HG03460 (cell line): ENCODE data around the gene CCDC160.
"Not testable (repeated sequence)": the region's sequence is repeated elsewhere in the genome, so short reads cannot be mapped to it uniquely, and the experiment has no call there.

ENCODE experiments used
- ATAC-seq: cut with Tn5 transposase; IDR thresholded peaks from one replicate; pipeline ENCODE4 v1.9.1; 2021; ENCODE audit not compliant: unreplicated experiment

CCDC160 gene

DNA sequence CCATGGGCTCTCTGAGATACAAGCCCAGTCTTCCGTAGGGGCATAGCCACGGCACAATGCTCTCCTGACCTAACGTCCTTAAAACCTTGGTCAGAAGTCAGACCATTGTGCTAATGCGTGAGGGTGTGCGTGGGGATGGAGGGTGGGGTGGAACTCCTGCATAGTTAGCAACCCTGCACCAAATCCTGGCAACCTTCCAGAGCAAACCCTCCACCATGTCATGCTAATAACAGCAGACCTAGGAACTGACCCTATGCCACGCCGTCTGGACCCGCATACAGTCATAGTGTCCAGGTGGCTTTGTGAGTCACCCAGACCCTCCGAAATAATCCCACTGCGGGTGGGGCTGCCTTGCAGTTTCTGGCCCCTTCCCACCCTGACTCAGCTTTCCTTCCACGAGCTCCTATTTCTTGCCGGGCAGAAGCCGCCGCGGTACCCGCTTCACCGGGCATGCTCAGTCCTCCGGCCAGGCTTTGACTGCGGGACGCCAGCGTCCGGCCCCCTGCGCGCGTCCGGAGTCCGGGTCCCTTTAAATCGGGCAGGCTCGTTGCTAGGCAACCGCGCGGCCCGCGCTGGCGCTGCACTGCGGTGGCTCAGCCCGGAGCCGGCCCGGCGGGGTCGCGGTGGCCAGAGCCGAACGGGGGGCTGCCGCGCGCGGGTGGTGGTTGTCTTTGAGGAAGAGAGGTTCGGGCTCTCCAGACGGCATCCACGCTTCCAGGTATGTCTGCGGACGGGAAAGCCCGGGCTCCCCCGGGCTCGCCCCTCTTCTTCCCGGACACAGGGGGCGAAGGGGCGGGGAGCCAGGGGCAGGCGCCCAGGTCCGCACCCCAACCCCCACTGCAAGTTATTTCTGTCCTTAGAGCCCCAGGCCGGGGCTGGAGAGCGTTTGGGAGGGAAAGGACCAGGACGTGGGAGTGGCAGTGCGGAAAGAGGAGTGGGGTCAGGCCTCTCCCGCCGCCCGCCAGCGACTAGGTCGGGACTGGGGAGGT lies at the start of gene CCDC160:
Gene CCDC160 (plus strand): TSS at position 557 of the 989 bp plus-strand sequence. CDS start 7,619 bp downstream, outside the sequence.
- ATAC-seq: no peak

DNA sequence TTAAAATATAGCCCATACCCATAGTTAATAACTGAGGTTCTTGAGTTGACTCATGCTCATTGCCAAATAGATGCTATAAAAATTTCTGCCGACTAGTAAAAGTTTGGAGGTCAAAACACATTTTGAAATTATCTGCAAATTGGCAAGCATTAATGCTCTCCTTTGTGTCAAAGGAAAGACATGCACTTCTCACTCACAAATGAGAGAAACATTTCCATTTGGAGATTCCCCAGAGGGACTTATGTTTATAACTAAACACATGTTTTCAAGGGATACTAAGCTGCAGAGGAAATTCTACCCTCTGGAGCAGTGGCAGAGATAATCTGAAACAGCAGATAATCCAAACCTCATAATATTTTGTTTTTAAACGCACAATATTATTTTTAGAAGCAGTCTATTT lies 45.7 kb upstream of the CCDC160 start:
- no peak for ATAC-seq

DNA sequence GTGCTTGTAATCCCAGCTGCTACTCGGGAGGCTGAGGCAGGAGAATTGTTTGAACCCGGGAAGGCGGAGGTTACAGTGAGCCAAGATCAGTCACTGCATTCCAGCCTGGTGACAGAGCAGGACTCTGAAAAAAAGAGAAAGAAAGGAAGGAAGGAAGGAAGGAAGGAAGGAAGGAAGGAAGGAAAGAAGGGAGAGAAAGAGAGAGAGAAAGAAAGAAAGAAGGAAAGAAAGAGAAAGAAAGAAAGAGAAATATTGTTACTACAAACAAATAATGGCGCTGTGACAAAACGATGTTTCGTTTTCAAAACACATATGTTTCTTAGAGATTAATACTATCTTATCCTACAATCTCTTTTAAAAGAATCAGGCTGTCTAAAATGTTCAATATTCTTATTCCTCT lies 42.1 kb upstream of the CCDC160 start:
- no peak for ATAC-seq

DNA sequence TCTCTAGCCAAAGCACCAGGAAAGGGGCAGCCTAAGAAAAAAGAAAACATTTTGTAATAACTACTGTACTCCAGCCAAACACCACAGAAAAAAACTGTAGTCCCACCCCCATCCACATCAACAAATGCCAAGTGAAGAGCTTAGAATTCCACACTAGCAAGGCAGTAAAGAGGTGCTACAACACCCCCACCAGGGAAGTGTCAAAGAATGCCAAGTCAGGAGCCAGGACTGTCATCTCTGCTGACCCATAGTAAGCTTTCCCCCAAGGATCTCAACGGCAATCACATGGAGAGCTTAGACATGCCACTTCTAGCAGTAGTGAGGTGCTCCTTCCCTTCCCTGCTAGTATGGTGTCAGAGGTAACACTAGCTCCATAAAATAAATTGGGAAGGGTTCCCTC lies 34.4 kb upstream of the CCDC160 start:
- no peak for ATAC-seq

DNA sequence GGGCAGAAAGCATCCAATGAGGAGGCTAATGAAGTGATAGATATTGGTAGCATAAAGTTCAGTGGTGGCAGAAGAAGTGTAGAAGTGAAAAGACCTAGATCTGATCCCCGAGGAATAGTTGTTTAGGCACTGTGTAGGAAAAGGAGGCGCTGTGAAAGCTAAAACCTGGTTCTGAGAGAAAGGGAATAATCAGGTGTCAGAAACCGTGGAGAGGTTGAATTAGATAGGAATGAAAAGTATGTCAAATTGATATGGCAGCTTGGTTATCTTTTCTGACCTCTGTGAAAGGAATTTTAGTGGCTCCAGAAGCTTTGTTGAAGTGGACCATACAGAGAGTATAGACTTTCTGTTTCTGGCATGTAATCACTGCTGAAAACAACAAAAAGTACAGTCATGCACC lies 30.8 kb upstream of the CCDC160 start:
- ATAC-seq: no peak

DNA sequence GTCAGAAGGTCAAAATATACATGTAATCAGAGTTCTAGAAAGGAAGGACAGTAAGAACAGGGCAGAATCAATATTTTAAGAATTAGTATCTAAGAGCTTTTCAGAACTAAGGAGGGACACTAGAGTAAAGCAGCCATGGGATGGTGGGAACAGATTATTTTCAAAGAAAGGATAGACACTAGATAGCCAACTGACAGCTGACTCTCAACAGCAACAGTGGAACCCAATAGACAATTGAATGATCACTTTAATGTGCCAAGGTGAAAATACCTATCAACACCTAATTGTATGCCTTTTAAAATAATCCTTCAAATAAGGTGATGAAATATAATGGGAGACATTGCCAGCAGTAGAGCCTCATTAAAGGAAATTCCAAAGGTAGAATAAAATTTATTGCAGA lies 26.5 kb upstream of the CCDC160 start:
- no peak for ATAC-seq

DNA sequence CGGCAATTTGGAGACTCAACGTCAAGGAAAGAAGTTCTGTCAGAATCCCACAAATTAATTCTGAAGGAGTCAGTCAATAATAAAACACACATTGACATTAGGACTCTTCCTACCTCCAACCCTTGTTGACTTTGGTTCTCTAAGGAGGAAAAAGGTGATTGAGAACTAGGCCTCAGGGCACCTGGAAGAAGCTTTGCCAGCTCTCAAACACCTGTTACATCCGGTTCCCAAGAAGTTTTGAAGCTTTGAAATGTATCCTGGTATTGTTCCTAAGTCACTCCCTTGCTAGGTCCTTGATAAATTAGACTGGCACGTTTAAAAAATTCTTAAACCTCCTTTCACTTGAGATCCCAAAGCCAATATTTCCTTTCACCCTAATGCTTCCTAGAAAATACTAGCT lies 1.7 kb upstream of the CCDC160 start:
- no peak for ATAC-seq

DNA sequence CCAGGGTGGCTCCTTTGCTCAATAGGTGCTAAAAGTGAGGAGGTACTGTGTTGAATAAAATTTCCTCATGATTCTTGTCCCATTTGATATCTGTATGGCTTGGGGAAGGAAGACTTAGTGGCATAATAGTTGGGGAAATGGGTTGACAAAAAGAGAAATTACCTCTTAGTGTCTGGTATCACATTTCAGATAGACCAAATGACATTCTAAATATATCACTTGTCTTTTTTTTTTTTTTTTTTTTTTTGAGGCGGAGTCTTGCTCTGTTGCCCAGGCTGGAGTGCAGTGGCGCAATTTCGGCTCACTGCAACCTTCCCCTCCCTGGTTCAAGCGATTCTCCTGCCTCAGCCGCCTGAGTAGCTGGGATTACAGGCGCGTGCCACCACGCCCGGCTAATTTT lies 1.2 kb downstream of the CCDC160 start:
- not testable (repeated sequence) for ATAC-seq

DNA sequence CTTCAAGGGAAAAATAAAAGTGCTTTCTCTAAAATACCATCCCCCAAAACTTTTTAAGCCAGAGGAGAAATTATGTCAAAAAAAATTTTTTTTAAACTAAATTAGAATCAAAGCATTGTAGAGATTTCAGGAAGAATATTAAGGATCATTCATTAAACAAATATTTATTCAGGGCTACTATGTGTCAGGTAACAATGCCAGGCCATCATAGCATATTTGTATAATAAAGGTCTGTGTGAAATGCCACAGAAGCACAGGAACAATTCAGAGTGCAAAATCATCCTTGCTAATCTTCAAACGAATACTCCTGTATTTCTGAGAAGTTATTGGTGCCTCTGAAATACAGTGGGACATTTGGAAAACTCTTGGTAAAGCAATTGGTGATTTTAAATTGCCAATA lies 2.0 kb downstream of the CCDC160 start:
- ATAC-seq: no peak

DNA sequence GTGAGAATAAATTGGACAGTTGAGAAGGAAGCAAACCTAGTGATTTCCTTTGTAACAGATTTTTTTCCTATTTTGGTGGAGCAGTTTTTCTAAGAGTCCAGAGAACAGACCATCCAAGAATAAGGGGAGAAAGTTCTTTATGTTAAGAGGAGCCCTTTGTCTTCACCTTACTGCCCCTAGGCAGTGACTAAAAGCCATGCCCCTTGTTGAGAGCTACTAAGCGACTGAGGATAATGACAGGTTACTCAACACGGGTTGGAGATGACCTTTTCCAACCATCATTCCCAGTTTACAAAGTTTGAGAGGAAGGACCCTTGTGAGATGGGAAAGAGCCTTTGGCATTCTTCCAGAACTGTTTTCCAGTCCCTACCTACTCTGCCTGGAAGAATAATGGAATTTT lies 3.2 kb downstream of the CCDC160 start:
- no peak for ATAC-seq

DNA sequence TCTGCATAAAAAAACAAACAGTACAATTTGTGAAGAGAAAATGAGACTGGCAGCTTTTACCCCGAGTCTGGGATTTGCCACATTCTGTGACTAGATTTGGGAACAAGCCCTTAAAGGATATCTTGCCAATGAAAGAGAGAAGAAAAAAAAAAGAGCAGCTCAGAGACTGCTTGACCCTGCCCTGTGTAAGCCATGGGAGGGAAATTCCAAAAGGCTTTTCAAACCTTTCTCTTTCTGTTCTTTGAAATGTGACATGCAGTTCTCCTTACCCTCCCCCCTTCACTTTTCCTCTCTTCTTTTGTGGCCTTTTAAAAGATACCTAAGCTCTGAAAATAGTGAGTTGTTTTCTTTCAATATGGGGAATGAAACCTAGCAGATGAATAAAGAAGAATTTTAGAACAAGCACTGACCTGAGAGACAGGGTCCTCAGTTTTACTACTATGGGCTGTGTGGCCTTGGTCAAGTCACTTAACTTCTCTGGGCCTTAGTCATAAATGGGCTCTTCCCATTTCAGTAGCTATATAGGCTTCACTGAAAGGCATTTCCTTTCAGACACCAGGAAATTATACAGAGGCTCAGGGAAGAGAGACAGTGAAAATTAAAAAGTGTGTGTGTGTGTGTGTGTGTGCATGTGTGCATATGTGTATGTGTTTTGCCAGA lies 5.1 kb downstream of the CCDC160 start:
- no peak for ATAC-seq

DNA sequence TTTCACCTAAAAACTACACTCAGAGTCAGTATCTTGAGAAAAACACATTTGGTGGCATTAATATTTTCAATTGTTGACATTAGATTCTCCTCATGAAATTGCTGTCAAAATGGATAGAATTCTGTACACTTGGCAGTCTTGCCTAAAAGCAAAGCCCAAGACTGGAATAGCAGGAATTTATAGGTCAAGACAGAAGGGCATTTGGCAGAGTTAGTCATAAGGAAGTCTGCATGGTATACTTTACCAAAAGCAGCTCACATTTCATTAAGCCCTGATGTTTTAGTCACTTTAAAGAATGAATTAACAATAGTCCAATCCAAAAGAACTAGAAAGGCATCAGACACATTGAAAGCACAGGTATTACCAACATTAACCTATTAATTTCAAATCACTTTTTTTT lies 7.1 kb downstream of the CCDC160 start:
- ATAC-seq: no peak

DNA sequence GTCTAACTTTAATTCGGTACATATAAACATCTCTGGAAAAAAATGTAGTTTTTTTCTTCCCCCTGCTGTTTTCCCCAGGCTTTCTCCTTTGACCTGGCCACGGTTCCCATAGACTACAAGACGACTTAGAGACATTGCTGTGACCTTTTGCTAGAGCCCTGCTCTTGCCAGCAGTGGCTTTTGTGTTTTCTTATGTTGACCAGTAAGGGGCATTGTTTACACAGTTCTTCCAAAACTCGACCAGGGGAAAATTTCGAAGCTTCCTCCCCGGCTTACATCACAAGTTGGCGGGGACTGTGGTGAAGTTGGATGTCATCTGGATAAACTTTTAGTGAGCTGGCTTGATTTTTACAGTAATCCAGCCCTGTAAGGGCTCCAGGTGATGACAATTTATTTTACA lies 9.3 kb downstream of the CCDC160 start:
- ATAC-seq: no peak

DNA sequence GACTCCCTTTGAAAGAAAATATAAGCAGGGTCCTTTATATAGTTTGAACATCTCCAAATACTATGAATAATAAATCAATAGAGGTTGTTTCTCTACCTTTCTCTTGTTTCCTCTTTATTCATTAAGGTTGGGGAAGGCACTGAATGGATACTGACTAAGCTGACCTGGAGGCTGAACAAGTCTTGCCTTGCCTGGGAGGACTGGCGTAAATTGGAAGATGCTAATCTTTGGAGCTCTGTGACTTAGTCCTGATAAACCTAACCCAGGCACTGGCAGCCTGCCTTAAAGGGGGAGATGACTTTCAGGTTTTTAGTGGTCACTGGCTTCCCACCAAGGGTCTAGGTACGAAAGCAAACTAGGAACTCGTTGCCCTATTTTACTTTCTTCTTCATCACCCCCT lies 10.5 kb downstream of the CCDC160 start:
- ATAC-seq: no peak

DNA sequence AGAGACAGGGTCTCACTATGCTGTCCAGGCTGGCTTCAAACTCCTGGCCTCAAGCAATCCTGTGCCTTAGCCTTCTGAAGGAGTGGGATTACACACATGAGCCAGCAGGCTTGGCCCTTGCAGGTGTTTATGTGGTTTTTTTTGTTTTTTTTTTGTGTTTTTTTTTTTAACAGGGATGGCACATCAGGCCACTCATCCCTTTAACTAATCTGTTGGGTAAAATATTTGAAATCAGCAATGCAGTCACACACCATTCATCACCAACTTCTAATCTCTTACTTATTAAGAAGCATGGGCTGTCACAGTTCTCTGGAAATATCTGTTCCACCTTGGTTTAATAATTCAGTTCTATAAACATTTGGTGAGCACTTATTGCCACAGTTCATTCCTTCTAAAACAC lies 12.3 kb downstream of the CCDC160 start:
- no peak for ATAC-seq

DNA sequence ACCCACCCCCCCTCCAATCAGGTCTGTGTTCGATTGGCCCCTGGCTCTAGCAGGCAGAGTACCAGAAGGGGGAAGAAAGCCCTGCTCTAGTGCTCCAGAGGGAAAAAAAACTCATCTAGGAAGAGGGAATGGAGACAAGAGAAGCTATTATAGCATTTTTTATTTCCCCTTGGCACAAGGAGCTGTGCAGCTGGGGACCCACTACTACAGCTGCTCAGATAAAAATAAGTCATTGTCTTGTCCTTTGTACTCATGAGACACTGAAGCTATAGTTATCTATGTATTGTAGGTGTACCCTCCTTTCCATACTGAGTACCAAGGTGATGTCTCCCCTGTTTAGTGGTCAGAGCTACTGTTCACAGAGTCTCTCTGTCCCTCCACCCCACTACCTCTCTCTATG lies 14.3 kb downstream of the CCDC160 start:
- no peak for ATAC-seq

DNA sequence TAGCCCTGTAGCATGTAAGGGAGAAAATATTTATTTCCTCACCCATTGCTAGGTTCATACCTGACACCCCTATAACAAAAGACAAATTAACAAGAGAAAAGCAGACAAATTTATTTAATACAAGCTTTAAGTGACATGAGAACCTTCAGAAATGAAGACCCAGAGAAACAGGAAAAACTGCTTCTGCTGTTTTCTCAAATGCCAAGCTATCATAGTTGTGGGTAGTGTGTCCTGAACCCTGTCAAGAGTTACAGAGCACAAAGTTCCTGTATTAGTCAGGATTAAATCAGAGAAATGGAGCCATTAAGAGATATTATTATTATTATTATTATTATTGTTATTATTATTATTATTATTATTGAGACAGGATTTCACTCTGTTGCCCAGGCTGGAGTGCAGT lies 17.5 kb downstream of the CCDC160 start:
- ATAC-seq: no peak

DNA sequence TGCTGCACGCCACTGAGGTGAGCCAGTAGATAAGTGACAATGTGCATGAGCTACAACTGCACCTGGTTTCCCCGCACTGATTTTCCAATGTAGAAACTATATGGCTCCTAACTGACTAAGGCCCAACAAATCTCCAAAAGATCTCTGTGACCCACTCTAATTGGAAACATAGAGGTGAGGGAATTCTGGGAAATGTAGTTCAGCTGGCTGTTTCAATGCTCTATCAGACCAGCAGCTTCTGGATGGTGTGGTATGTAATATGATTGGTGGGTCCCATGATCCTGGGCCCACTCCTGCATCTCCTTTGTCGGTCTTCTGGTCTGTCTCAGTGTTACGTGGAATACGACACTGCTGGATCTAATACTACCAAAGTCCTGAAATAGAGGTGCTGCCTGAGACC lies 18.6 kb downstream of the CCDC160 start:
- no peak for ATAC-seq

DNA sequence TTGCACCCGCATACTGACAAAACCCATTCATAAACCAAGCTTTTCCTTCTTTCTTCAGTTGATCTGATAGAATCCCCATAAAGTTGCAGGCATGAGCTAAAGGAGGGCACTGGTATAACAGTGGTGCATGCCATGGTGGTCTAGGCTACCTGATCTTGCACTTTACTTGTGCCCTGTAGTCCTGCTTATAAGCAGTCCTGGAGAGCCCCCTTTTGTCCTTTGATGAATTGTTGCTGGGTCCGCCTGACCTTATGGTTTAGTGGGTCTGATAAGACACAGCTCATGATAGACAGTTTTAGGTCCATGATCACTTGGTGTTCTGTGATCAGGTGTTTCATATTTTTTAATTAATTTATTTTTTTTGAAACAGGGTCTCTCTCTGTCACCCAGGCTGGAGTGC lies 19.7 kb downstream of the CCDC160 start:
- ATAC-seq: no peak

DNA sequence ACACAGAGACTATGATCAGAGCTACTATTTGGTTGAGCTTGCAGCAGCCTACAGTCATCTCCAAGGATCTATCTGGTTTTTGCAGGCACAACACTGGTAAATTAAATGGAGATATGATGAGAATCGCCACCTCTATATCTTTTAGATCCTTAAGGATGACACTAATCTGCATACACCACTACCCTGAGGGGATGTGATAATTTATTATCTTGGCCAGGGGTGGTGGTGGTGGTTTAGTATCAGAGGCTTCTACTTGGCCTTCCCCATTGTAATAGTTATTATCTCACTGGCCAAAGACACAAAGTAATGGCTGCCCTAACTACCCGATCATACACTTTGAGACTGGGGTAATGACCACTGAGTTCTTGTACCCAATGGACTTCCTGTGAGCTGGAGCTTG lies 21.2 kb downstream of the CCDC160 start:
- no peak for ATAC-seq

DNA sequence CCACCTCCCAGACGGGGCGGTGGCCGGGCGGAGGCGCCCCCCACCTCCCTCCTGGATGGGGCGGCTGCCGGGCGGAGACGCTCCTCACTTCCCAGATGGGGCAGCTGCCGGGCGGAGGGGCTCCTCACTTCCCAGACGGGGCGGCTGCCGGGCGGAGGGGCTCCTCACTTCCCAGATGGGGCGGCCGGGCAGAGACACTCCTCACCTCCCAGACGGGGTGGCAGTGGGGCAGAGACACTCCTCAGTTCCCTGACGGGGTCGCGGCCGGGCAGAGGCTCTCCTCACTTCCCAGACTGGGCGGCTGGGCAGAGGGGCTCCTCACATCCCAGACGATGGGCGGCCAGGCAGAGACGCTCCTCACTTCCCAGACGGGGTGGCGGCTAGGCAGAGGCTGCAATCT lies 49.0 kb downstream of the CCDC160 start:
- ATAC-seq: not testable (repeated sequence)

DNA sequence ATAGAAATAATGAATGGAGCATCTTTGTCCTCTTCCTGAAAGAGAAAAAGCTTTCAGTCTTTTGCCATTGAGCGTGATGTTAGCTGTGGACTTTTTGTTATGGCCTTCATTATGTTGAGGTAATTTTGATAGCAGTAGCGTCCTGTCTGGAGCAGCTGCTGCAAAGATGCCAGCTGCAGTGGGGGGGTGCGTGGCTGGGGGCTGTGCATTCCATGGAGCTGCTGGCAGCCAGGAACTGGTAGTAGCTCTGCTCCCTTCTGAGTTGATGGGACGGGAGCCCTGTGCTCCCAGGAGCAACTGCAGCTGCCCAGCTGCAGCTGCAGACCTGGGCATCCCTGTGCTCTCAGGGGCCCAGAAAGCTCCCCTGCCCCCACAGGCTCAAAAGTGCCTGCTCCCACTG lies 50.4 kb downstream of the CCDC160 start:
- no peak for ATAC-seq
